ENCODE data around the gene GPC5.

DNA sequence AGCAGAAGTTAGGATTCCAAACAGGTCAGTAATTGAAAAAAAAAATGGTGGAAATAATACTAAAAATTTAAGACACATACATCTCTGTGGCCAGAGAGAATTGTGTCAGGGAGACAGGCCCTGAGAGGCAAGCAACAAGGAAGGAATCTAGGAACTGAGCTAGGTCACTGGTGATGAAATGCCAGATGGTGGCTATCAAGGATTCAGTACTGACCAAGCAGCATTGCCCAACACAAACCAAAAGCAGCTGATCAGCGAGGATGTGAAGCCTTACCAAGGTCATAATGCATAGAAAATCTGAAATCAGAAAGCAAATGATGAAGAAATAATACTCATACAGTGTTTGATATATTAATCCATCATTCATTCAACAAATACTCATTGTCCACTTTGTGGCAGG lies 905.0 kb downstream of the GPC5 start:
- TF ChIP-seq, protein P1, sequence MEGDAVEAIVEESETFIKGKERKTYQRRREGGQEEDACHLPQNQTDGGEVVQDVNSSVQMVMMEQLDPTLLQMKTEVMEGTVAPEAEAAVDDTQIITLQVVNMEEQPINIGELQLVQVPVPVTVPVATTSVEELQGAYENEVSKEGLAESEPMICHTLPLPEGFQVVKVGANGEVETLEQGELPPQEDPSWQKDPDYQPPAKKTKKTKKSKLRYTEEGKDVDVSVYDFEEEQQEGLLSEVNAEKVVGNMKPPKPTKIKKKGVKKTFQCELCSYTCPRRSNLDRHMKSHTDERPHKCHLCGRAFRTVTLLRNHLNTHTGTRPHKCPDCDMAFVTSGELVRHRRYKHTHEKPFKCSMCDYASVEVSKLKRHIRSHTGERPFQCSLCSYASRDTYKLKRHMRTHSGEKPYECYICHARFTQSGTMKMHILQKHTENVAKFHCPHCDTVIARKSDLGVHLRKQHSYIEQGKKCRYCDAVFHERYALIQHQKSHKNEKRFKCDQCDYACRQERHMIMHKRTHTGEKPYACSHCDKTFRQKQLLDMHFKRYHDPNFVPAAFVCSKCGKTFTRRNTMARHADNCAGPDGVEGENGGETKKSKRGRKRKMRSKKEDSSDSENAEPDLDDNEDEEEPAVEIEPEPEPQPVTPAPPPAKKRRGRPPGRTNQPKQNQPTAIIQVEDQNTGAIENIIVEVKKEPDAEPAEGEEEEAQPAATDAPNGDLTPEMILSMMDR (IDR thresholded peaks at IDR 0.05): no peak
- TF ChIP-seq POLR2A (IDR thresholded peaks at IDR 0.05): no peak

Measured in testis (tissue), 2 donors.